HG03469 (cell line): ENCODE measurements around the gene PPM1L.

ENCODE experiments used
- ATAC-seq: cut with Tn5 transposase; IDR thresholded peaks from one replicate; pipeline ENCODE4 v1.9.1; 2021; ENCODE audit warnings: mild to moderate bottlenecking, moderate library complexity, moderate number of reproducible peaks; ENCODE audit not compliant: unreplicated experiment

PPM1L gene

GRCh38 chr3:161070980-161071663 is 315.1 kb downstream of the PPM1L start:
- ATAC-seq, result no peak

- ATAC-seq, result no peak
Measured at GRCh38 chr3:161072211-161072621, 316.2 kb downstream of the PPM1L start.

GRCh38 chr3:161072751-161073150 is 316.7 kb downstream of the PPM1L start:
- no peak for ATAC-seq

- no peak for ATAC-seq
Measured at GRCh38 chr3:161073181-161073580, 317.1 kb downstream of the PPM1L start.

GRCh38 chr3:161081633-161082032 is 325.6 kb downstream of the PPM1L start:
- peak; percentile 83 for ATAC-seq

GRCh38 chr3:161082063-161082462 is 326.0 kb downstream of the PPM1L start:
- no peak for ATAC-seq

- ATAC-seq, result no peak
Measured at GRCh38 chr3:161083131-161083530, 327.1 kb downstream of the PPM1L start.

- ATAC-seq, result no peak
Measured at GRCh38 chr3:161084277-161084676, 328.2 kb downstream of the PPM1L start.

- no peak for ATAC-seq
Measured at GRCh38 chr3:161093895-161094294, 337.9 kb downstream of the PPM1L start.

GRCh38 chr3:161096771-161097367 is 340.8 kb downstream of the PPM1L start:
- no peak for ATAC-seq

GRCh38 chr3:161100994-161101393 is 345.0 kb downstream of the PPM1L start:
- ATAC-seq, result no peak

GRCh38 chr3:161101609-161102008 is 345.6 kb downstream of the PPM1L start:
- ATAC-seq, result no peak

- no peak for ATAC-seq
Measured at GRCh38 chr3:161103776-161104385, 347.9 kb downstream of the PPM1L start.

GRCh38 chr3:161104561-161105551 is 348.8 kb downstream of the PPM1L start, which contains the start of gene B3GALNT1:
TSS of gene B3GALNT1 (minus strand) at chr3:161105349. CDS start at chr3:161086754, 18,595 bp downstream.
- ATAC-seq, result peak; percentile 60

GRCh38 chr3:161107311-161107710 is 351.3 kb downstream of the PPM1L start:
- no peak for ATAC-seq

- no peak for ATAC-seq
Measured at GRCh38 chr3:161108840-161109239, 352.8 kb downstream of the PPM1L start.

GRCh38 chr3:161117646-161118045 is 361.6 kb downstream of the PPM1L start:
- ATAC-seq, result no peak

- no peak for ATAC-seq
Measured at GRCh38 chr3:161126495-161126894, 370.5 kb downstream of the PPM1L start.
